MCF 10A (cell line): ENCODE data around the gene SCN8A. TPM values are rescaled to one million over a fixed set of nuclear protein-coding genes. Genes with fewer than 3 reads are reported as not detected.

ENCODE experiments used
- Bru-seq: library from RNA; stranded (reverse); fragments of 400-500 nt; gene quantifications from one replicate; lab custom pipeline; 2021; lab: Mats Ljungman, UMichigan
- BruChase-seq, 2 experiments: library from RNA; stranded (reverse); fragments of 400-500 nt; gene quantifications; one replicate each; lab custom pipeline; 2021; lab: Mats Ljungman, UMichigan
- BruUV-seq: library from RNA; stranded (reverse); fragments of 400-500 nt; replicated peaks from 2 replicates; lab custom pipeline; 2021; lab: Mats Ljungman, UMichigan
- CTCF ChIA-PET: fragments of 300-600 bp; sonication (Branson Sonifier 250); formaldehyde crosslinking; extraction: SDS; loops from one replicate; lab custom pipeline; 2021; ENCODE audit warnings: antibody characterized with exemption, inconsistent platforms; lab: Yijun Ruan, JAX
- POLR2A ChIA-PET: fragments of 300-600, 350-650 bp; sonication (Branson Sonifier 250); formaldehyde crosslinking; extraction: SDS; loops from one replicate; lab custom pipeline; 2020; ENCODE audit warnings: antibody characterized with exemption, inconsistent platforms; lab: Yijun Ruan, JAX
- DNase-seq: peaks from one replicate; pipeline ENCODE4 v3.0.0-alpha.2; 2018; ENCODE audit not compliant: unreplicated experiment
- H3K27ac Mint-ChIP-seq: one replicate; pipeline ENCODE4 v1.8.0; 2022; ENCODE audit warnings: mild to moderate bottlenecking, low read depth, mixed read lengths; ENCODE audit not compliant: unreplicated experiment
- H3K27me3 Mint-ChIP-seq: one replicate; pipeline ENCODE4 v1.8.0; 2022; ENCODE audit warnings: mixed read lengths; ENCODE audit not compliant: insufficient read depth, unreplicated experiment
- H3K36me3 Mint-ChIP-seq: one replicate; pipeline ENCODE4 v1.8.0; 2022; ENCODE audit warnings: mild to moderate bottlenecking, moderate library complexity, mixed read lengths; ENCODE audit not compliant: insufficient read depth, unreplicated experiment
- H3K4me1 Mint-ChIP-seq: one replicate; pipeline ENCODE4 v1.8.0; 2022; ENCODE audit warnings: mixed read lengths; ENCODE audit not compliant: insufficient read depth, unreplicated experiment
- H3K4me3 Mint-ChIP-seq: one replicate; pipeline ENCODE4 v1.8.0; 2022; ENCODE audit warnings: mild to moderate bottlenecking, moderate library complexity, mixed read lengths; ENCODE audit not compliant: unreplicated experiment
- H3K9me3 Mint-ChIP-seq: one replicate; pipeline ENCODE4 v1.8.0; 2022; ENCODE audit warnings: mixed read lengths; ENCODE audit not compliant: unreplicated experiment
- intact Hi-C: fragments of 100-400 bp; cut with micrococcal nuclease; formaldehyde crosslinking; loops from 2 replicates; pipeline ENCODE4 v1.14.1; 2022
- long read RNA-seq: library from polyadenylated mRNA; stranded (forward); transcript quantifications from one replicate; pipeline ENCODE4 v2.0.0, GENCODE V29; 2022
- total RNA-seq: library from RNA; stranded (reverse); gene quantifications from 2 replicates; pipeline ENCODE4 v1.2.3, GENCODE V29; 2022
- TF ChIP-seq, protein P1 (sequence below): fragments of 200-600 bp; IDR thresholded peaks from one replicate; pipeline ENCODE4 v1.8.0; 2022; ENCODE audit warnings: antibody characterized with exemption, mild to moderate bottlenecking; ENCODE audit not compliant: unreplicated experiment

SCN8A gene
- total RNA-seq (0.70 and 2.1 TPM in 2 replicates), Bru-seq, nascent RNA (percentile 36 among the genes with signal in this experiment), BruChase-seq, experiment 1, labeled RNA remaining after a 6-hour chase (percentile 33 among the genes with signal in this experiment), BruChase-seq, experiment 2, labeled RNA remaining after a 2-hour chase (percentile 38 among the genes with signal in this experiment)
- long read RNA-seq, partial matches to known transcripts, result 1 of 3 reads
- long read RNA-seq, other reads (novel, unspliced or antisense), result 2 of 3 reads

DNA sequence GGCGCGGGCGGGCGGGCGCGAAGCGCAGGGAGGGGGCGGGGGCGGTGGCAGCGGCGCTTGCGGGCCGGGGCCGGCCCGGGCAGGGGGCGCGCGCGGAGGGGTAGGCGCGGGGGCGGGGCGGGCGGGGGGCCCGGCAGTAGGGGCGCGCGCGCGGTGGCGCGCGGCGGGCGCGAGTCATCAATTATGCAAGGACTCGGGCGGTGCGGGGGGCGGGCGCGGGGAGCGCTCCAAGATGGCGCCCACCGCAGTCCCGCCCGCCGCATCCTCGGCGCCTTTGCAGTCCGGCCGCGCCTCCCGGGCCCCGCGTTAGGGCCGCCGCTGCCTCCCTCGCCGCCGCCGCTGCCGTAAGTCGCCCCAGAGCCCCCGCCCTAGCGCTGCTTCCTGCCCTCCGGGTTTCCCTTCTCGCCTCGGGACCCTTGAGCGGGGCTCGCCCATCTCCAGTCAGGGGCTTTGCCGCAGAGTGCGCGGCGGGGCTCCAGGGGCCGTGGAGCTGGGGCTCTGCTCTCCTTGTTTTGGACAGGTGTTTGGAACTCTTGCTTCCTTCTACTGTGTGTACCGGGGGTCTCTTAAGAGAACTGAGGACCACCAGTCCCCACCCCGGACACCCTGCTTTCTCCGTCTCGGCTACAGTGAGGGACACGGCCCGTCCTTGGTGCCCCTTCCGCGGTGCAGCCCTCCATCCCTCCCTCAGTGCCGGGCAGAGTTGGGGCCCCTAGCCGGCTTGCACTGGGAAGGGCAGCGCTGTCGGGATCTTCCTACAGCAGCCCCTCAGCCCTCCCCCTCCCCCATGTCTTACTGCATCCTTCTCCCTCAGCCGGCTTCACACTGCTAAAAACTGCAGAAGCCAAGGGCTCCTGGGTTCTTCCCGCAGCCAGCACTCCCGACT, at the start of gene SCN8A:
Gene SCN8A (plus strand): TSS at position 218 of the 886 bp plus-strand sequence. CDS start 71,585 bp downstream, outside the sequence.
- ChIA-PET POLR2A (interaction anchor here (0.6 to 1.2 kb wide), 4 partner anchors 9 to 460 kb away, joined by 3 to 4 read pairs (median 3); partner anchors contain the start of gene NR4A1), CTCF (interaction anchor here (0.8 kb wide), 1 partner anchor 92 kb away, joined by 3 read pairs; no protein-coding TSS in a partner anchor)
- Mint-ChIP-seq H3K27ac (no peak within 1 kb of the TSS), H3K36me3 (no peaks in the 10 kb centered on the region), H3K27me3 (peaks cover 85% of the 10 kb centered on the region), H3K9me3 (no peaks in the 10 kb centered on the region), H3K4me3 (peak within 1 kb of the TSS; percentile 69), H3K4me1 (peaks cover 4% of the 10 kb centered on the region)
- no TSS peak for BruUV-seq
- TF ChIP-seq, protein P1, sequence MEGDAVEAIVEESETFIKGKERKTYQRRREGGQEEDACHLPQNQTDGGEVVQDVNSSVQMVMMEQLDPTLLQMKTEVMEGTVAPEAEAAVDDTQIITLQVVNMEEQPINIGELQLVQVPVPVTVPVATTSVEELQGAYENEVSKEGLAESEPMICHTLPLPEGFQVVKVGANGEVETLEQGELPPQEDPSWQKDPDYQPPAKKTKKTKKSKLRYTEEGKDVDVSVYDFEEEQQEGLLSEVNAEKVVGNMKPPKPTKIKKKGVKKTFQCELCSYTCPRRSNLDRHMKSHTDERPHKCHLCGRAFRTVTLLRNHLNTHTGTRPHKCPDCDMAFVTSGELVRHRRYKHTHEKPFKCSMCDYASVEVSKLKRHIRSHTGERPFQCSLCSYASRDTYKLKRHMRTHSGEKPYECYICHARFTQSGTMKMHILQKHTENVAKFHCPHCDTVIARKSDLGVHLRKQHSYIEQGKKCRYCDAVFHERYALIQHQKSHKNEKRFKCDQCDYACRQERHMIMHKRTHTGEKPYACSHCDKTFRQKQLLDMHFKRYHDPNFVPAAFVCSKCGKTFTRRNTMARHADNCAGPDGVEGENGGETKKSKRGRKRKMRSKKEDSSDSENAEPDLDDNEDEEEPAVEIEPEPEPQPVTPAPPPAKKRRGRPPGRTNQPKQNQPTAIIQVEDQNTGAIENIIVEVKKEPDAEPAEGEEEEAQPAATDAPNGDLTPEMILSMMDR, result no peak
- intact Hi-C loops, result loop anchor here (5.0 kb wide), 1 partner anchor 231 kb away; no protein-coding TSS in a partner anchor
- DNase-seq, result no peak

DNA sequence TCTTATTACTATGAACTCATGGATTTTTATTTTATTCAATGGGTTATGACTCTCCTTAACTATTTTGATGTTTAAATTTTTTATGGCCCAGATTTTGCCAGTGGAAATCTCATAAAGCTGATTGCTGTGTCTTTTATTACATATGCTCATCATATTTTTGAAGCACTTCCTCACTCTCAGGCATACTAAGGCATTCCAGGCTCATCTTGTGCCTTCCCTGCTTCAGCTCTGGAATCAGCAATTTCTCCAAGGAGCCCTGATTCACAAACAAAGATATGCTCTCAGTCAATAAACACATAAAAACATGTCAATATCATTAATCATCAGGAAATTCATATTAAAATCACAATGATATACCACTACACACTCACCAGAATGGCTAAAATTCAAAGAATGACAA, 44.9 kb upstream of the SCN8A start:
- Mint-ChIP-seq H3K4me3 (no peak overlapping the region), H3K4me1 (no peaks in the 10 kb centered on the region), H3K27me3 (peaks cover 63% of the 10 kb centered on the region), H3K36me3 (no peaks in the 10 kb centered on the region), H3K9me3 (no peaks in the 10 kb centered on the region), H3K27ac (no peak overlapping the region)
- POLR2A ChIA-PET, result interaction anchor here (0.9 kb wide), 1 partner anchor 87 kb away, joined by 5 read pairs; no protein-coding TSS in a partner anchor
- TF ChIP-seq, protein P1, result no peak
- intact Hi-C loops, result no loop called here
- no peak for DNase-seq
- no TSS peak for BruUV-seq
- CTCF ChIA-PET, result interaction anchor here (0.9 kb wide), 1 partner anchor 13 kb away, joined by 4 read pairs; no protein-coding TSS in a partner anchor

DNA sequence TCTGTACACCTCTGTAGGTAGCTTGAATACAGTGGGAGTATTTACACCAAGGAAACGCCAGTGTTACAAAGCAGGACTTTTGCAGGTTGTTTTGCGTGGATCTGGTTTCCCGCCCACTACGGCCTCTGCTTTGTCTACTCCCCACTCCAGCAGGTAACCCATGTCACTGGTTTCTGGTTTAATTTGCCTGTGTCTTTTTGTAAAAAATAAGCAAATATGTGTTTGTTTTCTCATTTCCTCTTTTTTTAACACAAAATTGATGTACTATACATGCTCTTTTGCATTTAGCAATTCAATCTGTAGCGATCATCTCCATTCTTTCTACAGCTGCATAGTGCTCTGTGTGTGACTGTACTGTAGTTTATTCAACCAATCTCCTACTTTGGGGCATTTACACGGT, 43.4 kb upstream of the SCN8A start:
- H3K9me3 Mint-ChIP-seq, result no peaks in the 10 kb centered on the region
- ChIA-PET CTCF (no interaction called here), POLR2A (no interaction called here)
- no TSS peak for BruUV-seq
- no peak overlapping the region for H3K27ac Mint-ChIP-seq
- intact Hi-C loops, result no loop called here
- no peaks in the 10 kb centered on the region for H3K4me1 Mint-ChIP-seq
- H3K4me3 Mint-ChIP-seq, result no peak overlapping the region
- H3K27me3 Mint-ChIP-seq, result peaks cover 72% of the 10 kb centered on the region
- TF ChIP-seq, protein P1, result no peak
- H3K36me3 Mint-ChIP-seq, result no peaks in the 10 kb centered on the region
- DNase-seq, result no peak

DNA sequence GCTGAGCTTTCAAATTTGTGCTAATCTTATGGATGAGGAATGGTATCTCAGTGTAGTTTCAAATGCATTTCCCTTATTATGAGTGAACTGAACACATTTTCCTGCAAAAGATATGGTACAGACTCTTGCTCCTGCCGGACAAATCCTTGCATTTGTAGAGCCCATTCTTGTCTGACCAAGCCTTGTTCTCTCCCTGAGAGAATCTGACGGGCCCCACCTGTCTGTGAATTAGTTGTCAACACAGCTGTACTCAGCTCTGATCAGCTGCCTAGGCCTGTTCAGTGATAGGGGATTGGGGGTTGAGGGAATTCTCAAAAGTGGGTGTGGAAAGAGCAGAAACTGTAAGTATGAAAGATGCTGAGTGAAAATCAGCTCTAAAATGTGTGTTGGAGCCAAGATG, 42.8 kb upstream of the SCN8A start:
- peaks cover 77% of the 10 kb centered on the region for H3K27me3 Mint-ChIP-seq
- H3K36me3 Mint-ChIP-seq, result no peaks in the 10 kb centered on the region
- DNase-seq, result no peak
- no peak overlapping the region for H3K27ac Mint-ChIP-seq
- no peak overlapping the region for H3K4me3 Mint-ChIP-seq
- no peaks in the 10 kb centered on the region for H3K9me3 Mint-ChIP-seq
- ChIA-PET CTCF (no interaction called here), POLR2A (no interaction called here)
- TF ChIP-seq, protein P1, result no peak
- no peaks in the 10 kb centered on the region for H3K4me1 Mint-ChIP-seq
- intact Hi-C loops, result no loop called here
- BruUV-seq, result no TSS peak
